Mucosa of descending colon (tissue), 3 donors: ENCODE measurements around the gene GLUD1. TPM values are rescaled to one million over a fixed set of nuclear protein-coding genes. Genes with fewer than 3 reads are reported as not detected.
"Not testable (repeated sequence)": the region's sequence is repeated elsewhere in the genome, so short reads cannot be mapped to it uniquely, and the experiment has no call there.

Experiments used
- ATAC-seq: fragments of 200-7000 bp; cut with Tn5 transposase; one replicate; pipeline ENCODE4 v1.9.1; 2020; ENCODE audit warnings: mild to moderate bottlenecking, moderate library complexity
- DNase-seq, 3 donors: peaks; one replicate each; pipeline ENCODE4 v3.0.0-alpha.2; 2020
- H3K36me3 ChIP-seq: fragments of 200-600 bp; one replicate; pipeline ENCODE4 v1.8.0; 2021; ENCODE audit warnings: low read depth, mild to moderate bottlenecking
- H3K4me1 ChIP-seq: fragments of 200-600 bp; one replicate; pipeline ENCODE4 v1.8.0; 2021; ENCODE audit warnings: low read depth, mild to moderate bottlenecking
- H3K4me3 ChIP-seq: fragments of 200-600 bp; one replicate; pipeline ENCODE4 v1.8.0; 2021; ENCODE audit warnings: mild to moderate bottlenecking
- H3K9me3 ChIP-seq: fragments of 200-600 bp; one replicate; pipeline ENCODE4 v1.8.0; 2021; ENCODE audit warnings: mild to moderate bottlenecking
- CTCF ChIP-seq: fragments of 200-600 bp; IDR thresholded peaks from one replicate; pipeline ENCODE4 v1.8.0; 2022; ENCODE audit warnings: antibody characterized with exemption, mild to moderate bottlenecking
- intact Hi-C, 2 donors: fragments of 100-400 bp; cut with DNase I in 1 of 2; cut with micrococcal nuclease in 1 of 2; formaldehyde crosslinking; loops; one replicate each; pipeline versions ENCODE4 v1.11.0 to v1.11.1; 2022; cut with DNase I, micrococcal nuclease
- long read RNA-seq, 2 donors: library from polyadenylated mRNA; unstranded; transcript quantifications; one replicate each; pipeline ENCODE4 v2.0.0, GENCODE V29; 2019 to 2021
- total RNA-seq, 3 donors: library from RNA; stranded (reverse); fragmentation: NEBNext Ultra II Directional in 2 of 3; extraction: Animal tissue kit (Norgen Biotek cat#: 25700) in 2 of 3; gene quantifications; one replicate each; pipeline versions ENCODE4 v1.2.1 to v1.2.4, GENCODE V29; 2021 to 2023
- donor health status: DM: no; HTN: no; CAD: no; lungs with moderate emphysema.
- donor health status: DM: no; HTN: no; CAD: no.
- donor health status: DM: no; HTN: yes; CAD: no.

The GLUD1 gene
- total RNA-seq, result 100 to 1,000 TPM; 114 to 141 (median 131) TPM
- long read RNA-seq, donor 1, transcript GLUD1-201 (13 exons, 3,039 nt), result major isoform, 160 of 182 reads
- long read RNA-seq, donor 1, partial matches to known transcripts, result 12 of 182 reads
- long read RNA-seq, donor 1, other reads (novel, unspliced or antisense), result 10 of 182 reads
- long read RNA-seq, donor 2, transcript GLUD1-201 (13 exons, 3,039 nt), result major isoform, 27 of 37 reads
- long read RNA-seq, donor 2, partial matches to known transcripts, result 6 of 37 reads
- long read RNA-seq, donor 2, other reads (novel, unspliced or antisense), result 4 of 37 reads

- DNase-seq (peak; percentile 93 to 98 (median 96)), ATAC-seq (peak; percentile 77)
- intact Hi-C loops, result no loop called here
- Histone ChIP-seq H3K36me3 (no peaks in the 10 kb centered on the region), H3K4me3 (peak within 1 kb of the TSS; percentile 70), H3K9me3 (no peaks in the 10 kb centered on the region), H3K4me1 (peaks cover 17% of the 10 kb centered on the region)
- TF ChIP-seq CTCF, result no peak
Observed at GRCh38 chr10:87094373-87095235, at the start of gene GLUD1, which contains the start of gene SHLD2. Gene GLUD1, minus strand, starts transcription at chr10:87094843. Its CDS starts 74 bp downstream, at chr10:87094769. Gene SHLD2, plus strand, starts transcription at chr10:87095206. Its CDS starts 56,149 bp downstream, at chr10:87151355.

GRCh38 chr10:87143109-87143418, 48.4 kb upstream of the GLUD1 start:
- H3K9me3 ChIP-seq, intact Hi-C loops, H3K36me3 ChIP-seq, H3K4me1 ChIP-seq, ATAC-seq, H3K4me3 ChIP-seq, DNase-seq: not testable (repeated sequence)

GRCh38 chr10:87142230-87143108, 47.8 kb upstream of the GLUD1 start:
- H3K4me3 ChIP-seq, intact Hi-C loops, H3K4me1 ChIP-seq, H3K9me3 ChIP-seq, ATAC-seq, H3K36me3 ChIP-seq, DNase-seq: not testable (repeated sequence)

- H3K36me3 ChIP-seq, H3K9me3 ChIP-seq, H3K4me3 ChIP-seq, intact Hi-C loops, DNase-seq, H3K4me1 ChIP-seq, ATAC-seq: not testable (repeated sequence)
Observed at GRCh38 chr10:87137478-87137877, 42.8 kb upstream of the GLUD1 start.

- H3K4me1 ChIP-seq, H3K9me3 ChIP-seq, ATAC-seq, H3K36me3 ChIP-seq, H3K4me3 ChIP-seq, DNase-seq, intact Hi-C loops: not testable (repeated sequence)
Observed at GRCh38 chr10:87134440-87134839, 39.8 kb upstream of the GLUD1 start.

GRCh38 chr10:87133936-87134335, 39.3 kb upstream of the GLUD1 start:
- H3K36me3 ChIP-seq, H3K9me3 ChIP-seq, ATAC-seq, H3K4me1 ChIP-seq, intact Hi-C loops, DNase-seq, H3K4me3 ChIP-seq: not testable (repeated sequence)

GRCh38 chr10:87132176-87132575, 37.5 kb upstream of the GLUD1 start:
- H3K4me3 ChIP-seq, intact Hi-C loops, H3K36me3 ChIP-seq, ATAC-seq, H3K4me1 ChIP-seq, H3K9me3 ChIP-seq: not testable (repeated sequence)
- DNase-seq, result peak in 1 of 3 donors; percentile 17

- H3K9me3 ChIP-seq, intact Hi-C loops: not testable (repeated sequence)
Observed at GRCh38 chr10:87127607-87128156, 33.0 kb upstream of the GLUD1 start.

GRCh38 chr10:87127048-87127447, 32.4 kb upstream of the GLUD1 start:
- H3K36me3 ChIP-seq, H3K4me3 ChIP-seq, intact Hi-C loops, H3K9me3 ChIP-seq, H3K4me1 ChIP-seq, DNase-seq: not testable (repeated sequence)
- peak; percentile 85 for ATAC-seq

More at GRCh38 chr10:87127607-87128156, 33.0 kb upstream of the GLUD1 start:
- H3K4me3 ChIP-seq, H3K4me1 ChIP-seq, DNase-seq, H3K36me3 ChIP-seq: not testable (repeated sequence)
- peak; percentile 54 for ATAC-seq

- DNase-seq, H3K4me1 ChIP-seq, intact Hi-C loops, H3K9me3 ChIP-seq, H3K4me3 ChIP-seq, ATAC-seq, H3K36me3 ChIP-seq: not testable (repeated sequence)
Observed at GRCh38 chr10:87123351-87123750, 28.7 kb upstream of the GLUD1 start.

- H3K36me3 ChIP-seq, H3K9me3 ChIP-seq, ATAC-seq, H3K4me3 ChIP-seq, DNase-seq, H3K4me1 ChIP-seq, intact Hi-C loops: not testable (repeated sequence)
Observed at GRCh38 chr10:87119029-87119428, 24.4 kb upstream of the GLUD1 start.

- H3K36me3 ChIP-seq, DNase-seq, H3K4me1 ChIP-seq, H3K4me3 ChIP-seq, H3K9me3 ChIP-seq, ATAC-seq, intact Hi-C loops: not testable (repeated sequence)
Observed at GRCh38 chr10:87118122-87118521, 23.5 kb upstream of the GLUD1 start.
